Large intestine (tissue), 3 donors: ENCODE measurements around the gene SHROOM3. TPM values are rescaled to one million over a fixed set of nuclear protein-coding genes. Genes with fewer than 3 reads are reported as not detected.

Experiments
- DNase-seq, 2 donors: peaks; one replicate each; pipeline versions ENCODE4 v3.0.0 to v3.0.0-alpha.2; 2013
- H3K27ac ChIP-seq: one replicate; pipeline ENCODE4 v1.5.1; 2013; ENCODE audit warnings: low read length
- H3K27me3 ChIP-seq: 2 replicates; pipeline ENCODE4 v1.6.1; 2013; ENCODE audit warnings: low read length; ENCODE audit not compliant: control insufficient read depth, insufficient read depth
- H3K36me3 ChIP-seq: 2 replicates; pipeline ENCODE4 v1.6.1; 2013; ENCODE audit warnings: low read length; ENCODE audit not compliant: control insufficient read depth, insufficient read depth
- H3K4me1 ChIP-seq: one replicate; pipeline ENCODE4 v1.6.1; 2013; ENCODE audit warnings: low read length; ENCODE audit not compliant: control insufficient read depth, insufficient read depth
- H3K4me3 ChIP-seq: one replicate; pipeline ENCODE4 v1.5.1; 2013; ENCODE audit warnings: low read length
- H3K9me3 ChIP-seq: one replicate; pipeline ENCODE4 v1.6.1; 2013; ENCODE audit warnings: mild to moderate bottlenecking, low read depth, low read length, moderate library complexity; ENCODE audit not compliant: control insufficient read depth
- WGBS: methylation state at CpG from one replicate; pipeline ENCODE4 v1.1.5; 2013; ENCODE audit warnings: low lambda C conversion rate; ENCODE audit not compliant: insufficient coverage; 5-methylcytosine and 5-hydroxymethylcytosine counted together
- polyA plus RNA-seq: library from polyadenylated mRNA; unstranded; fragments of 120-200 nt; gene quantifications from one replicate; pipeline ENCODE4 v1.2.1, GENCODE V29; 2013

Gene SHROOM3
- polyA plus RNA-seq, 1 donor = 27.8 TPM

DNA sequence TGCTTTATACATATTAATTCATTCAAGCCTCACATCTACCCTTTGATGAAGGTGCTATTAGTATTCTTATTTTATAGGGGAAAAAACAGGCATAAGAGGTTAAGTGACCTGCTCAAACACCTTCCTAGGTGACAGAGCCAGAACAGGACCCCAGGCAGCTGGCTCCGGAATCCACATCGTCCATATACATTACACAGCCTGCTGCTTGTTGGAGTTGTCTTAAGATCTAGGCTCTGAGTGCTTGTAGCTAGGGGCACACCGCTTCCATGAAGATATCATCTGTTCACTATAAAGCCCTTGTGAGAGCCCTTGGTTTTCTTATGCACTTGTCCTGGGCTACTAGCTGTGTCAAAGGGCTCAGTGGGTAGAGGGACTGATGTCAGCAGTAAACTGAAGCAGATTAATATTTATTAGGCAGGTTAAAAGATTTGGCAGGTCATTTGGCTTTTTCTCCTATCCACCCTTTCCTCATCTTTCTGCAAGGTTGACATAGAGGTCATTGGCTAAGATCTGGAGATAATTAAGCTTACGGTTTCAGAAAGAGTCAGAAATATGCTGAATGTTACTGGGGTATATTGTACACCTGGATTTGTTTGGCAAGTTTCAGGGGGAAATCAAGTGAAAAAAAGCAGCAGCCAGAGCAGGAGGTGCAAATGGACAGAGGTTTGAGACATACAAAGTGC is 267.6 kb downstream of the SHROOM3 start:
- no peak overlapping the region for H3K4me3 ChIP-seq
- H3K9me3 ChIP-seq = no peaks in the 10 kb centered on the region
- H3K36me3 ChIP-seq = no peaks in the 10 kb centered on the region
- no peak for DNase-seq
- no peaks in the 10 kb centered on the region for H3K27me3 ChIP-seq
- WGBS = no CpG with 5 or more reads among the region's 4 CpGs
- peaks cover 58% of the 10 kb centered on the region for H3K4me1 ChIP-seq
- H3K27ac ChIP-seq = peak overlapping the region; percentile 97

DNA sequence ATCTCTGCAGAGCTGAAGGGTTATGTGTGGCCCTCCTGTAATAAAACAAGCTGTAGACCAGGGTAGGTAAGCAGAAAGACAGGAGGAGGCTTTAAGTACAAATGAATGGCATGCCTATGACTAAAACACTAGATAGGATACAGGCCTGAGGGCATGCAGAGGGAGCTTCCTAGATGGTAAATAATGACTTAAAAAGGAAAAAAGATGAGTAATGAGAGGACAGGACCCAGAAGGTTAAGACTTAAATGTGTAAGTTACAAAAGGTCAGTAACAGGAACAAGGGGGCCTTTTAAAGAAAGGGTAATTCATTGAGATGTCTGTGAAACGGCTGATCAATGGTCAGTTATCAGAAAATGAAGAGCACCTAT is 268.1 kb downstream of the SHROOM3 start:
- WGBS = 67% methylated on average over 1 of the region's 1 CpG
- no peaks in the 10 kb centered on the region for H3K27me3 ChIP-seq
- peak overlapping the region; percentile 97 for H3K27ac ChIP-seq
- H3K4me1 ChIP-seq = peaks cover 59% of the 10 kb centered on the region
- no peak for DNase-seq
- no peak overlapping the region for H3K4me3 ChIP-seq
- no peaks in the 10 kb centered on the region for H3K36me3 ChIP-seq
- H3K9me3 ChIP-seq = no peaks in the 10 kb centered on the region

DNA sequence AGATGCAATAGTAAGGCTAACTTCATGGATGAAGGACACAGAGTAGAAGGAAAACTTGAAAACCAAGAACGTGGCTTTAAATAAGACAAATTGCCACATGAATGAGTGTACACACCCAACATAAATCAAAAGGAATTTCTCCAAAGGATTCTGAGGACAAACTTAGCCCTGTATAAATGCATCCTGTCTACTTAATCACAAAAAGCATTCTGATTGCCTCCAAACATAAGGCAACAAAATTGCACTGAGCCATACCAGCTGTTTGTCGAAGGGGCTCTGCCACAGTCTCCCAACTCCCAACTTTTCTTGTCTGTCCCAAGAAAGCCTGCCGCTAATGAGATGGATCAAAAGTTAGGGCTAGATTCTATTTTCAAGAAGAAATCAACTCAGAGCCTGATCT is 268.6 kb downstream of the SHROOM3 start:
- no peaks in the 10 kb centered on the region for H3K27me3 ChIP-seq
- DNase-seq = no peak
- no peaks in the 10 kb centered on the region for H3K36me3 ChIP-seq
- no peak overlapping the region for H3K4me3 ChIP-seq
- H3K9me3 ChIP-seq = no peaks in the 10 kb centered on the region
- peak overlapping the region; percentile 97 for H3K27ac ChIP-seq
- H3K4me1 ChIP-seq = peaks cover 59% of the 10 kb centered on the region
- no CpG with 5 or more reads among the region's 3 CpGs for WGBS

DNA sequence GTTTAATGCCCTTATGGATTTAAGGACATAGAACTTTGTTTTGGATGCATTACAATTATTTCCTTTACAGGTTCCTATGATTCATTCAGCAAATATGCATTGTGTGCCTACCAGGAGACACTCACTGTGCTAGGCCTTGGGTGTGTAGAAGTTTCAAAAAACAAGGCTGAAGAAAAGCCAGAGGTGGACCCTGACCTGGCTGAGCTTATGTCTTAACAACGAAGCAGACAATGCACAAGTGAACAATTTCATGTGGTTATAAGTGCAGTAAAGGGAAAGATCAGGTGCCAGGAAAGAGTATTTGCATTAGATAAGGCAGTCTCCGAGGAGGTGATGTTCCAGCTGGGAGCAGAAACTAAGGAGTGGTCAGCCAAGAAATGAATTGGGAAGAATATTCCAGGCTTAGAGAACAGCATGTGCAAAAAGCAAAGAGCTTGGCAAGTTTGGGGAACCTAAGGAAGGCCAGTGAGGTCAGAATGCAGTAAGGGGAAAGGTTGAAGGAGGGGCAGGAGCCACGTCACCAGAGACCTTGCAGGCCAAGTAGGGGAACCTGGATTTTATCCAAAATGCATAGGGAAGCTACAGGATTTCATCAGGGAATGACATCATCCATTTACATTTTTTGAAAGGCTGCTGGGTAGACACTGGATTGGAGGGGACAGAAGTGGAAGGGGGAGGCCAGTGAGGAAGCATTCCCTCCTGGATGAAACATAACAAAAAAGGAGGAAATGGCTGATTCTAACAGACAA is 269.3 kb downstream of the SHROOM3 start:
- 10% methylated on average over 2 of the region's 3 CpGs for WGBS
- H3K27ac ChIP-seq = peak overlapping the region; percentile 97
- H3K4me1 ChIP-seq = peaks cover 59% of the 10 kb centered on the region
- H3K9me3 ChIP-seq = no peaks in the 10 kb centered on the region
- no peaks in the 10 kb centered on the region for H3K36me3 ChIP-seq
- no peaks in the 10 kb centered on the region for H3K27me3 ChIP-seq
- DNase-seq = peak; percentile 91 to 97
- no peak overlapping the region for H3K4me3 ChIP-seq

DNA sequence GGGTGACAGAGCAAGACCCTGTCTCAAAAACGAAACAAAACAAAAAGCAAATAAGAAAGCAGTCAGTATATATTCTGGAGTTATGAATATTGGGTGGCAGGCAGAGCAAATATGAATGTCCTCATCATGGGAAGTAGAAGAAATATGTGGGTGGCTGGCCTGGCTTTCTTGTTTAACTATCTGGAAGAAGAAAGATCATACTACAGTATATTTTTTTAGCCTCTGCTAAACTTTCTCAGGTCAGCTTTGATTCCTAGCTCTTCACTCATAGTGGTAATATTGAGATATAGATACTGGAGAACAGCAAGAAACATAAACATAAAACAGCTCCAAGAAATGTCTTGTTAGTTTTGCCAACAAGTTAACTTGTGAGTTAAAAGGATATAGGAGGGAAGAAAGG is 270.4 kb downstream of the SHROOM3 start:
- no CpG with 5 or more reads among the region's 1 CpG for WGBS
- peaks cover 8% of the 10 kb centered on the region for H3K36me3 ChIP-seq
- no peak overlapping the region for H3K4me3 ChIP-seq
- H3K4me1 ChIP-seq = peaks cover 59% of the 10 kb centered on the region
- DNase-seq = no peak
- H3K27ac ChIP-seq = peak overlapping the region; percentile 97
- no peaks in the 10 kb centered on the region for H3K27me3 ChIP-seq
- H3K9me3 ChIP-seq = no peaks in the 10 kb centered on the region

DNA sequence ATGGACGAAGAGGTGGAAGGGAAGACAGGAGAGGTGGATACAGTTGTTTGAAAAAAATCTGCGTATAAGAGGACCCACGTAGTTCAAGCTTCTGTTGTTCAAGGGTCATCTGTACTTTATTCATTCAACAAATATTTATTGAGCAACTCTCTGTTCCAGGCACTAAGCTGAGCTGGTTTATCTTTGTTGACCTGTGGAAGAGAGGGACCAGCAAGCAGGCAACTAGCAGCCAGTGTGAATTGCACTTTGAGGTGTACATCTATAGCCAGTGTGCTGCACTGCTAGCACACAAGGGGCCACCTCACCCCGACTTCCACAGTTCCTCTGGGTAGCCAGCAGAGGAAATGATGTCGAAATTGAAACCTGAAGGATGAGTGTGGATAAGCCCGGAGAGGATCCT is 271.6 kb downstream of the SHROOM3 start:
- peak overlapping the region; percentile 10 for H3K27ac ChIP-seq

DNA sequence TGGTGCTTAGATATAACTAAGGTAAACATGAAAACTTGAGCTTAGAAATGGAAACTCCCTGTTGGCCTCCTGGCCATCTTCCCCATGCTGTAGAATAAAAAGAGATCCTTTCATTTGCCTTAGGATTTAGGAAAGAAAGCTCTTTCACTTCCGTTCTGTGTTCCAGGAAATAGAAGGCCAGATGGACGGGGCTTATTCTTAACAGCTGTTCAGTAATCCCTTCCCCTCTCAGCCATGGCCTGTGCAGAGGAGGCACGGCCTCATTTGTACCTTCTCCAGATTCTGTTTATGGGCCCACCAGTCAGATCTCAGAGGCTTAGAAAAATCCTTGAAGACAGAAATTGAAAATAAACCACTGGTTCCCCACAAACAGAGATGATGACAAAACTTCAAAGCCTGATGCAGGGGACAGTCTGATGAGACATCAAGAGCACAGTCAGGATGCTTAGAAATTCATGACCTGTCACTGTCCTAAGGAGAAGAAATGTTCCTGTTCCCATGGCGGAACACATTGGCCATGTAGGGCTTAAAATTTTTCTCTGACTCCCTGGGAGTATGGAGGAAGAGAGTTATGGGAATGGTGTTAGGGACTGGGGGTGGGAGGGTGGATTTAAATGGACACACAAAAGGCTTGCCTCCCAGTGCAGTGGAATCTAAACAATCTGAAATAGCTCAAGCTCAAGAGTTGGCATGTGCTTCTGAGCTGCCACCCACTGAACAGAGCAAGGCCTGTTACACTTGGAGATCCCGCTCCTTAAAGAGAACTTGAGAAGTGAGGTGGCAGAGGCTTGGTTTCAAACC is 274.1 kb downstream of the SHROOM3 start:
- Histone ChIP-seq H3K4me3 (no peak overlapping the region), H3K27me3 (no peaks in the 10 kb centered on the region), H3K4me1 (peaks cover 40% of the 10 kb centered on the region), H3K9me3 (no peaks in the 10 kb centered on the region), H3K36me3 (peaks cover 27% of the 10 kb centered on the region), H3K27ac (peak overlapping the region; percentile 10)
- WGBS = no CpG with 5 or more reads among the region's 5 CpGs
- DNase-seq = peak in 1 of 2 donors; percentile 30

More for the DNA sequence above, 271.6 kb downstream of the SHROOM3 start:
- H3K4me1 ChIP-seq = peaks cover 56% of the 10 kb centered on the region
- no peaks in the 10 kb centered on the region for H3K9me3 ChIP-seq
- no peak overlapping the region for H3K4me3 ChIP-seq
- DNase-seq = peak in 1 of 2 donors; percentile 51
- no peaks in the 10 kb centered on the region for H3K27me3 ChIP-seq
- 67% methylated on average over 1 of the region's 6 CpGs for WGBS
- H3K36me3 ChIP-seq = peaks cover 18% of the 10 kb centered on the region

DNA sequence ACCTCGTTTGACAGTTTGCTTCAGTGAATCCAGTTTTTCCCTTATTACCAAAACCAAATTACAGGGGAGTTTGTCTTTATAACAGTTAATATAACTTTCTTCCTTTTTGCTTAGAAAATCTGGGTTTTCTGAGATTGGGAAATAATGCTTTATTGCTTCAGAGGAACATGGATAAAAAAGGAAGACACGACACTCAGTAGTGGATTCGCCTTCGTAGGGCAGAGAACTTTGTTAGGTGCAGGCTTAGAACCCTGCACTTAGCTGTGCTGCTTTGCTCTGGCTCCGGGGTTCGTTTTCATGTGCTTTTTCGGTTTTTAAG is 274.7 kb downstream of the SHROOM3 start:
- Histone ChIP-seq H3K4me1 (peaks cover 39% of the 10 kb centered on the region), H3K4me3 (no peak overlapping the region), H3K9me3 (no peaks in the 10 kb centered on the region), H3K27ac (no peak overlapping the region), H3K36me3 (peaks cover 27% of the 10 kb centered on the region), H3K27me3 (no peaks in the 10 kb centered on the region)
- no peak for DNase-seq
- WGBS = 81% methylated on average over 5 of the region's 7 CpGs

DNA sequence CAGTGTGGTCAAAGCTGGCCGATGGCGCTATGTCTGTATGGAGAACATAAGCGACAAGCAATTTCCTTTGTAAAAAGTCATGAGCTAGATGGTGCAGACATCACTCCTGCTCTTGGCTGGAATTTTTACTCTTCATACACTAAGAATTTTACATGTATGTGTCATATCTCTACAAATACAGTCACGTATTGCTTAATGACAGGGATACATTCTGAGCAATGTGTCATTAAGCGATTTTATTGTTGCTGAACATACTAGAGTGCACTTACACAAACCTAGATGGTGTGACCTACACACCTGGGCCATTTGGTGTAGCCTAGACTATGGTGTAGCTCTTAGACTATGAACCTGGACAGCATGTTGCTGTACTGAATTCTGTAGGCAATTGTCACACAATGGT is 277.5 kb downstream of the SHROOM3 start:
- peaks cover 31% of the 10 kb centered on the region for H3K36me3 ChIP-seq
- H3K4me3 ChIP-seq = no peak overlapping the region
- no peak for DNase-seq
- H3K9me3 ChIP-seq = no peaks in the 10 kb centered on the region
- no peaks in the 10 kb centered on the region for H3K27me3 ChIP-seq
- no peak overlapping the region for H3K27ac ChIP-seq
- H3K4me1 ChIP-seq = peaks cover 11% of the 10 kb centered on the region
- WGBS = no CpG with 5 or more reads among the region's 5 CpGs

DNA sequence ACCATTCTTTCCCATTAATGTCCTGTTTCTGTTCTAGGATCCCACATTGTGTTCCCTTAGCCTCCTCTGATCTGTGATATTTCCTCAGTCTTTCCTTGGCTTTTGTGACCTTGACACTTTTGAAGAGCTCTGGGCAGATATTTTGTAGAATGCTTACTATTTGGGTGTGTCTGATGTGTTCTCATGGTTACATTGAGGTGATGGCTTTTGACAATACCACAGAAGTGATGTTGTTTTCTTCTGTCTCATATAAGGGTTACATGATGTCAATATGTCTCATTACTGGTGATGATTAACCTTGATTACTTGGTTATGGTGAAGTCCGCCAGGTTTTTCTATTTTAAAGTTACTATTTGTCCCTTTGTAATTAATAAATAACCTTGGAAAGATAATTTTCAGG is 279.2 kb downstream of the SHROOM3 start:
- peaks cover 11% of the 10 kb centered on the region for H3K4me1 ChIP-seq
- peak overlapping the region; percentile 24 for H3K27ac ChIP-seq
- H3K9me3 ChIP-seq = no peaks in the 10 kb centered on the region
- peaks cover 31% of the 10 kb centered on the region for H3K36me3 ChIP-seq
- no peaks in the 10 kb centered on the region for H3K27me3 ChIP-seq
- DNase-seq = no peak
- no CpG with 5 or more reads among the region's 1 CpG for WGBS
- H3K4me3 ChIP-seq = no peak overlapping the region
